HG03571 (cell line): ENCODE data around the gene TMEM115.

ENCODE experiments used
- ATAC-seq: cut with Tn5 transposase; IDR thresholded peaks from one replicate; pipeline ENCODE4 v1.9.1; 2021; ENCODE audit not compliant: unreplicated experiment

TMEM115 gene

GRCh38 chr3:50336452-50337174 lies 22.7 kb downstream of the TMEM115 start:
- ATAC-seq = peak; percentile 19

- no peak for ATAC-seq
Measured at GRCh38 chr3:50334339-50335075, 24.8 kb downstream of the TMEM115 start.

GRCh38 chr3:50333744-50334328 lies 25.5 kb downstream of the TMEM115 start:
- ATAC-seq = no peak

GRCh38 chr3:50331364-50331907 lies 27.9 kb downstream of the TMEM115 start:
- ATAC-seq = no peak

- ATAC-seq = no peak
Measured at GRCh38 chr3:50330330-50330729, 29.0 kb downstream of the TMEM115 start.

GRCh38 chr3:50327943-50328691 lies 31.2 kb downstream of the TMEM115 start, which contains the start of gene TUSC2:
Gene TUSC2, minus strand, starts transcription at chr3:50328223. Its CDS starts 124 bp downstream, at chr3:50328099.
- peak; percentile 68 for ATAC-seq

GRCh38 chr3:50327129-50327528 lies 32.2 kb downstream of the TMEM115 start:
- ATAC-seq = no peak

- ATAC-seq = no peak
Measured at GRCh38 chr3:50326182-50326541, 33.2 kb downstream of the TMEM115 start.

GRCh38 chr3:50325497-50326181 lies 33.7 kb downstream of the TMEM115 start:
- ATAC-seq = no peak

- no peak for ATAC-seq
Measured at GRCh38 chr3:50325113-50325480, 34.2 kb downstream of the TMEM115 start.

- peak; percentile 23 for ATAC-seq
Measured at GRCh38 chr3:50324351-50325112, 34.8 kb downstream of the TMEM115 start.

GRCh38 chr3:50323614-50324199 lies 35.6 kb downstream of the TMEM115 start:
- ATAC-seq = no peak

GRCh38 chr3:50323092-50323600 lies 36.2 kb downstream of the TMEM115 start:
- ATAC-seq = no peak

GRCh38 chr3:50322386-50323091 lies 36.8 kb downstream of the TMEM115 start, which contains the start of gene HYAL2:
Gene HYAL2, minus strand, starts transcription at chr3:50322745. Its CDS starts 2,256 bp downstream, at chr3:50320489.
- ATAC-seq = no peak

GRCh38 chr3:50322115-50322385 lies 37.3 kb downstream of the TMEM115 start:
- ATAC-seq = no peak

- peak; percentile 70 for ATAC-seq
Measured at GRCh38 chr3:50321336-50322114, 37.8 kb downstream of the TMEM115 start.

- peak; percentile 39 for ATAC-seq
Measured at GRCh38 chr3:50320853-50321335, 38.4 kb downstream of the TMEM115 start.
